Left kidney (tissue), 2 donors: Measurements from ENCODE around the gene AP1S1. TPM values are rescaled to one million over a fixed set of nuclear protein-coding genes. Genes with fewer than 3 reads are reported as not detected.
"Not testable (repeated sequence)": the region's sequence is repeated elsewhere in the genome, so short reads cannot be mapped to it uniquely, and the experiment has no call there.

Experiments used
- DNase-seq: peaks from one replicate; pipeline ENCODE4 v3.0.0-alpha.2; 2013
- polyA plus RNA-seq: library from polyadenylated mRNA; unstranded; fragments of 120-200 nt; gene quantifications from one replicate; pipeline ENCODE4 v1.2.1, GENCODE V29; 2013; ENCODE audit not compliant: insufficient read length

Gene AP1S1
- polyA plus RNA-seq, 1 donor: 66.7 TPM

- DNase-seq: no peak
Measured at GRCh38 chr7:101169838-101170551, 15.7 kb downstream of the AP1S1 start.

- DNase-seq: no peak
Measured at GRCh38 chr7:101170617-101171441, 16.6 kb downstream of the AP1S1 start.

GRCh38 chr7:101171442-101171837 is 17.2 kb downstream of the AP1S1 start:
- DNase-seq: no peak

DNA sequence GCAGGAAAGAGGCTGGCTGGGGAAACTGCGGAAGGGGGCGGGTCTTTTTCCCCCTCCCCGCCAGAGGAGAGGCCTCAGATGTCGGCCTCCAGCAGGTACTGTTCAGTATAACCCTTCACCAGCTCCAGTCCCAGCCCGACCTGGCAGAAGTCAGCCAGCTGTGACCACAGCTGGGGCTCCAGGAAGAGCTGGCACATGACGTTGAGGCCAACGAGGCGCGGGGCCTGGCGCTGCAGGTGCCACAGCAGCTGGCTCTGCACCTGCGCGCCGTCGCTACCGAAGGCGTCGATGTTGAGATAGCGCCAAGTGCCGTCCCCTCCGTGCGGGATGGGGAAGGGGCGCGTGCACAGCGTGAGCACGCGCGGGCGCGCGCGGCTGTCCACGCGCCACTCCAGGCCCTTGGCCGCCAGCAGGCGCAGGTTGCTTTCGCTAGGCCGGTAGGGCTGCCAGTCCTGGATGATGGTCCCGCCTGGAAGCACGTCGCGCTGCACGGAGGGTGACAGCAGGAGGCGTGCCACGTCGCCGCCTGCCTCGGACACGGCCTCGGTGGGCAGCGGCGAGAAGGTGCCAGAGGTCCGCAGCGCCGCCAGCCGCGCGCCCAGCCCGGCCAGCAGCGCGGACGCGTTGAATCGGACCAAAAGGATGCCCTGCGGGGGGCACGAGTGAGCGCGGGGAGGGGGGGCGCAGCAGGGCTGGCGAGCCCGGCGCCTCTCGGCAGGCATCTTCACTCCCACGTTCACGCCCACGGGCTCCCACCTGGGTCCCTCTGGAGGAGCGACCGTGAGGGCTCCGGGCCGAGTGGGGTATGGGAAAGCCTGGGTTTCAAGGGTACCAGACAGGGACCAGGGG is 18.0 kb downstream of the AP1S1 start:
- no peak for DNase-seq

GRCh38 chr7:101172854-101173751 is 18.8 kb downstream of the AP1S1 start:
- DNase-seq: no peak

- DNase-seq: no peak
Measured at GRCh38 chr7:101173752-101174244, 19.5 kb downstream of the AP1S1 start.

DNA sequence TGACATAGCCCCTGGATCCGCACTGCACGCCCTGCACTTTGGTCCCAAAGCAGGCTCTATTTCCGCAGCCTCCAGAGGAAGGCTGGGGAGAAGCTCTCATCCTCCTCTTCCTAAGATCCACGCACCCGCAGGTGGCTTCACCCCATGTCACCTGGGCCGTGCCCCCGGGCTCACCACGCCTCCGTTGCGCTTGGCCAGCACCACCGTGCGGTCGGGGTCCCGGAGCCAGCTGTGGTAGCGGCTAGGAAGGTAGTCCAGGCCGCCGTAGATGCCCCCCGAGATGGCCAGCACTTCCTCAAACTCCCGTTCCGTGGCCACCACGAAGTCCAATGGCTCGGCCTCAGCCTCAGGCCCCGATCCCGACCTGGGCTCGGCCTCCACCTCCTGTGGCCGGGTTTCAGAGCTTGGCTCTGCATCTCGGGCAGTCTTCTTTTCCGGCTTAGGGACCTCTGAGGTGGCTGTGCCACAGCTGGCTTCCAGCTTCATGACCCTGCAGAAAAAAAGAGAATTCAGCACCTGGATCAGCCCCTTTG is 20.1 kb downstream of the AP1S1 start:
- DNase-seq: no peak

DNA sequence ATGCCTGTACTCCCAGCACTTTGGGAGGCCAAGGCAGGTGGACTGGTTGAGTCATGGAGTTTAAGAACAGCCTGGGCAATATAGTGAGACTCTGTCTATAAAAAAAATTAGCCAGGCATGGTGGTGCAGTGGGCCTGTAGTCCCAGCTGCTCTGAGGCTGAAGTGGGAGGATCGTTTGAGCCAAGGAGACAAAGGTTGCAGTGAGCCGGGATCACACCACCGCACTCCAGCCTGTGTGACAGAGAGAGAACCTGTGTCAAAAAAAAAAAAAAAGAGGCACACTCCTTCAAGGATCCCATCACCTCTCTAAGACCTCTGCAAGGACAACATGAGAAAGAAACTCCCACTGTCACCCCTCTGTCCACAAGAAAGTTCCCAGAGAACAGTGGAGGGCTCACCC is 21.4 kb downstream of the AP1S1 start:
- no peak for DNase-seq

DNA sequence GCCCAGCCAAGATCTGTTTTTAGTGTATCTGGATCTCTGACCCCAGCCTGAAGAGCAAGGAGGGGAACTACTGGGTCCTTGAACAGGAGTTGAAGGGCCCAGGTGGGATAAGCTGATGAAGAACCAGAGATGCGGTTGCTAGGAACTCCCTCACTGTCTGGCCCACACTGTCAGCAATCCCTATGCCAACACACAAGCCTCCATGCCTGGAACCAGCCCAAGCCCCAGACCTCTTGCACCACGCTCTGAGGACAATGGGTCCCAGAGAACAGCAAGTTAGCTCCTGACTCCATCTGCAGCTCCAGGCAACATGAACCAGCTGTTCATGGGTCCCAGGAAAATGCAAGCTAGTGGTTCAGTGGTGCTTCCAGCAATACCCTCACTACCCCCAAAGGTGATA is 23.4 kb downstream of the AP1S1 start:
- DNase-seq: no peak

GRCh38 chr7:101179117-101179516 is 24.8 kb downstream of the AP1S1 start:
- no peak for DNase-seq

- DNase-seq: no peak
Measured at GRCh38 chr7:101179713-101180112, 25.4 kb downstream of the AP1S1 start.

- DNase-seq: no peak
Measured at GRCh38 chr7:101180130-101180755, 26.0 kb downstream of the AP1S1 start, which contains the start of gene NAT16. TSS of gene NAT16 (minus strand) at chr7:101180293. CDS start at chr7:101174807, 5,486 bp downstream.

GRCh38 chr7:101185258-101185839 is 31.1 kb downstream of the AP1S1 start:
- no peak for DNase-seq

- DNase-seq: no peak
Measured at GRCh38 chr7:101186194-101186593, 31.9 kb downstream of the AP1S1 start.

DNA sequence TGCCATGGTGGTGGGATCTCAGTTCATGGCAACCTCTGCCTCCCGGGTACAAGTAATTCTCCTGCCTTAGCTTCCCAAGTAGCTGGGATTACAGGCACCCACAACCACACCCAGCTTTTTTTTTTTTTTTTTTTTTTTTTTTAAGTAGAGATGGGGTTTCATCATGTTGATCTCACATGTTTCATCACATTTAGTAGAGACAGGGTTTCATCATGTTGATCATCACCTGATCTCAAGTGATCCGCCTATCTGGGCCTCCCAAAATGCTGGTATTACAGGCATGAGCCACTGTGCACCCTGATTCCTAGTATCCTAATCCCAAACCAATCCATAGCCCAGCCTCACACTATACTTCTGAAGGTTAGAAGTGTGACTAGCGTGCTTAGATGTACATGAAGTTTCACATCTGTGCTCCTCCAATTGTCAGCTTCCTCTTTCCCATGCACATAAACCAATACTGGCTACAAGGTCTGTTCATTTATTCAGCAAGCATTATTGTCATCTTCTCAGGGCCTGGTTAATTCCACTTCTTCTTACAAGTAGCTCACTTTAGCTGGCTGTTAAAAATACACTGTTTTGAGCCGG is 32.7 kb downstream of the AP1S1 start:
- DNase-seq: no peak

- DNase-seq: no peak
Measured at GRCh38 chr7:101189109-101189508, 34.8 kb downstream of the AP1S1 start.

DNA sequence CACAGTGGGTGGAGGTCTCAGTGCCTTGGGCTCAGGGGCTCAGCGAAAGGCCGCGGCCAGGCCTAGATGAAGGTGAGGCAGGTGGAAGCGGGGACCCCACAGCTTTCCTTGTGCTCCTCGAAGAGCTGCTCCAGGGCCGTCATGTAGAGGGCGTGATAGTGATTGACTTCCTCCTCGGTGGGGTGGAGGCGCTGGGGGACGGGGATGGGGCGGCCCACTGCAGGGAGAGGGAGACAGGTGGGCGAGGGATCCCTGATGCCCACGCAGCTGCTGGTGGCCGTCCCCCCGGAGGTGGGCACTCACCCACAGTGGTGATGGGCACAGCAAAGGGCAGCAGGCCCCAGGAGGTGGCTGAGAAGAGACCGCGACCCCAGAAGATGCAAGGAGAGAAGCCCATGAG is 41.6 kb downstream of the AP1S1 start:
- DNase-seq: no peak

DNA sequence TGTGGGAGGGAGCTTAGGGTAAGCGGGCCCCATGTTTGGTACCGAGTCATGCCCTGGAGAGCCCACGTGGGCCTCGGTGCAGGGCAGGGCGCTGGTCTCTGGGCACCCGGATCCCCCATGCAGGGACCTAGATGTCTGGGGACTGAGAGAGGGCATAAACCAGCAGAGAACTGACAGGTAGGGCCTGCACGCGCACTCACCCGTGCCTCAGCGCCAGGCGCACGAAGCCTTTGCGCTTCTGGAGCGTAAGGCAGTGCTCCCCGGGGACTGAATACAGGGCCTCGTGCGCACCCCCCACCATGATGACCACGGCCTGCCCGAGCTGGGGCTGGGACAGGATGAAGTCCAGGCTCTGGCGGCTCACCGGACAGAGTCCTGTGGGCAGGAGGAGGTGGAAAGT is 43.7 kb downstream of the AP1S1 start:
- DNase-seq: no peak

DNA sequence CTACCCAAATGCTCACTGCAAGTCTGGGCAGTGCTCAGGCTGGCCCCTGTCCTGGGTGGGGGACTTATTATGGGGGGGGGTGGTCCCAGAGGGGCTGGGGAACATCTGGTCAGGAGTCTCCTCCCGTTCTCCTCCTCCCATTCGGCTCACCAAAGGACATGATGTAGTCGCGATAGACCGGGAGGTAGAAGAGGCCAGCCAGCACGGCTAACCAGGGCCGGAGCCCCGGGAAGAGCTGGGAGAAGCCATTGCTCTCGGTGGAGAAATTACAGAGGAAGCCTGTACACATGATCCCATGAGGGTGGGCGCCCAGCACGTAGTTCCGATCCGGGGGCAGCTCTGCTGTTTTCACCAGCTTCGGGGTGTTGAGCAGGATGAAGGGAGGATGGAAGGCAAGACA is 44.2 kb downstream of the AP1S1 start:
- no peak for DNase-seq

- DNase-seq: not testable (repeated sequence)
Measured at GRCh38 chr7:101199522-101199921, 45.2 kb downstream of the AP1S1 start.
